K562 (cell line): ENCODE data around the gene PDRG1. TPM values are rescaled to one million over a fixed set of nuclear protein-coding genes. Genes with fewer than 3 reads are reported as not detected.

ENCODE experiments used
- ARID4B ChIP-seq: sonication (generic); formaldehyde crosslinking; IDR thresholded peaks from 2 replicates; pipeline ENCODE4 v1.8.0; 2022; ENCODE audit warnings: mild to moderate bottlenecking, missing genetic modification reagents
- E2F3 ChIP-seq: fragments of 250-450 bp; sonication (Bioruptor Pico); IDR thresholded peaks from 2 replicates; pipeline ENCODE4 v1.4.0; 2020; ENCODE audit warnings: mild to moderate bottlenecking
- ELF4 ChIP-seq: fragments of 450-650 bp; formaldehyde crosslinking; IDR thresholded peaks from 2 replicates; pipeline ENCODE4 v1.4.0; 2022; ENCODE audit warnings: missing genetic modification characterization
- FOXP1 ChIP-seq: sonication (generic); formaldehyde crosslinking; IDR thresholded peaks from 2 replicates; pipeline ENCODE4 v1.8.0; 2022; ENCODE audit warnings: mild to moderate bottlenecking, missing genetic modification reagents
- HIVEP1 ChIP-seq: fragments of 250-450 bp; sonication (Bioruptor Pico); IDR thresholded peaks from 2 replicates; pipeline ENCODE4 v1.4.0; 2020; ENCODE audit warnings: mild to moderate bottlenecking
- KAT7 ChIP-seq: sonication (generic); formaldehyde crosslinking; IDR thresholded peaks from 2 replicates; pipeline ENCODE4 v1.8.0; 2022; ENCODE audit warnings: missing genetic modification reagents, mild to moderate bottlenecking, borderline replicate concordance
- KDM1A ChIP-seq, 2 experiments: fragments of 450-650 bp; IDR thresholded peaks; 2 replicates each; pipeline ENCODE4 v1.6.1; 2016; ENCODE audit warnings: mild to moderate bottlenecking in 2 of 2
- KDM2B ChIP-seq: fragments of 250-450 bp; sonication (Bioruptor Pico); IDR thresholded peaks from 2 replicates; pipeline ENCODE4 v1.8.0; 2021; ENCODE audit warnings: mild to moderate bottlenecking, moderate library complexity
- KLF1 ChIP-seq: fragments of 450-650 bp; IDR thresholded peaks from 2 replicates; pipeline ENCODE4 v1.6.1; 2016; ENCODE audit warnings: missing genetic modification characterization, missing compliant biosample characterization
- KLF13 ChIP-seq: fragments of 450-650 bp; IDR thresholded peaks from 2 replicates; pipeline ENCODE4 v1.6.1; 2016; ENCODE audit warnings: missing genetic modification characterization, low read depth, mild to moderate bottlenecking, missing compliant biosample characterization, moderate library complexity, borderline replicate concordance
- MAZ ChIP-seq, 2 experiments: fragments of 450-650 bp in 1 of 2; sonication (generic) in 1 of 2; formaldehyde crosslinking; IDR thresholded peaks in 1 of 2; conservative IDR thresholded peaks in 1 of 2; 2 replicates each; pipeline versions ENCODE4 v1.4.0 to v1.5.0; 2020; ENCODE audit warnings: mild to moderate bottlenecking in 1 of 2, missing genetic modification reagents in 1 of 2
- MEF2D ChIP-seq: conservative IDR thresholded peaks from 2 replicates; pipeline ENCODE4 v1.6.1; 2016; ENCODE audit warnings: low read depth, missing genetic modification characterization, missing compliant biosample characterization
- SRSF7 ChIP-seq: fragments of 200-400 bp; formaldehyde crosslinking; optimal IDR thresholded peaks from 2 replicates; pipeline ENCODE3; 2017; ENCODE audit warnings: mild to moderate bottlenecking, low read depth, low read length
- TCF3 ChIP-seq: sonication (generic); formaldehyde crosslinking; IDR thresholded peaks from 2 replicates; pipeline ENCODE4 v1.4.0; 2020; ENCODE audit warnings: mild to moderate bottlenecking, missing genetic modification reagents
- ZNF124 ChIP-seq: sonication (generic); formaldehyde crosslinking; IDR thresholded peaks from 2 replicates; pipeline ENCODE4 v1.8.1; 2022; ENCODE audit warnings: missing genetic modification reagents
- ZNF277 ChIP-seq: fragments of 250-450 bp; sonication (Bioruptor Pico); IDR thresholded peaks from 2 replicates; pipeline ENCODE4 v1.8.0; 2022; ENCODE audit warnings: inconsistent platforms, mild to moderate bottlenecking, moderate library complexity, borderline replicate concordance
- ZNF740 ChIP-seq, 3 experiments: fragments of 200-800 bp in 1 of 3; sonication (Bioruptor generic) in 1 of 3; sonication (generic) in 1 of 3; formaldehyde crosslinking in 1 of 3; IDR thresholded peaks; 2 replicates each; pipeline versions ENCODE4 v1.6.1 to v1.8.0; 2016 to 2022; ENCODE audit warnings: mild to moderate bottlenecking in 2 of 3, missing compliant biosample characterization in 2 of 3, missing genetic modification characterization in 2 of 3, missing genetic modification reagents in 1 of 3
- polyA plus RNA-seq, 8 experiments: library from polyadenylated mRNA; depleted of rRNA in 4 of 8; stranded (reverse) in 5 of 8; unstranded in 3 of 8; fragments of >200 nt; fragmentation: Nextera tagmentation in 2 of 8; fragmentation: Illumina TruSeq in 1 of 8; extraction: Ambion mirVana in 2 of 8; extraction: Trizol in 1 of 8; gene quantifications; 2 replicates each; pipeline versions ENCODE4 v1.2.1 to v1.2.3, GENCODE V29; 2011 to 2014; ENCODE audit warnings: inconsistent platforms in 1 of 8, missing spikeins in 1 of 8
- total RNA-seq, 7 experiments: library from RNA; depleted of rRNA in 6 of 7; stranded (reverse); fragments of >200 nt in 6 of 7; fragmentation: Illumina TruSeq in 2 of 7; extraction: Trizol in 2 of 7; gene quantifications; 2 replicates each; pipeline versions ENCODE4 v1.2.1 to v1.2.3, GENCODE V29; 2011 to 2021; ENCODE audit warnings: low replicate concordance in 1 of 7

Gene PDRG1
- total and polyA plus RNA-seq, 9 of the 15 experiments (the other 6 are each of a cell fraction or from before 2014, with no cell fraction given): 12.6 to 58.6 (median 26.1) TPM

- TF ChIP-seq KAT7 (peak; percentile 100), SRSF7 (no peak), ZNF740 (CRISPR knock-in tag; IDR thresholded peaks at IDR 0.05) (peak; percentile 91), ZNF740 (tag; IDR thresholded peaks at IDR 0.05) (0 out of 4 replicates have a peak, but pooled peaks of 1 of the 2 experiments have one; percentile 29), HIVEP1 (0 out of 2 replicates have a peak, but pooled peaks have one; percentile 40), KDM1A (IDR thresholded peaks at IDR 0.05) (peak in 1 of 2 experiments; percentile 37; a peak in 1 of 4 replicates), TCF3 (peak; percentile 80), MEF2D (tag) (0 out of 2 replicates have a peak, but pooled peaks have one; percentile 42), MAZ (CRISPR knock-in tag; conservative IDR thresholded peaks at IDR 0.05 in 1 of 2, IDR thresholded peaks at IDR 0.05 in 1 of 2) (peak; percentile 77 to 100), ZNF277 (CRISPR knock-in tag) (no peak), ZNF124 (CRISPR knock-in tag) (peak; percentile 98), KLF13 (tag) (0 out of 2 replicates have a peak, but pooled peaks have one; percentile 49), E2F3 (peak; percentile 63; the same call in 1 of the 2 replicates), ARID4B (peak; percentile 100), ELF4 (CRISPR knock-in tag) (no peak), KDM2B (CRISPR knock-in tag) (0 out of 2 replicates have a peak, but pooled peaks have one; percentile 32), FOXP1 (CRISPR knock-in tag) (peak; percentile 100), KLF1 (tag) (0 out of 2 replicates have a peak, but pooled peaks have one; percentile 36)
Observed at GRCh38 chr20:31968291-31969126, 16.7 kb upstream of the PDRG1 start (continued).
